ENCODE measurements around the gene BPIFA1. TPM values are rescaled to one million over a fixed set of nuclear protein-coding genes. Genes with fewer than 3 reads are reported as not detected.

The BPIFA1 gene
- not detected in 2 replicates for total RNA-seq (2014; rRNA removed; shearing (Covaris generic); ENCODE audit: low replicate concordance)

DNA sequence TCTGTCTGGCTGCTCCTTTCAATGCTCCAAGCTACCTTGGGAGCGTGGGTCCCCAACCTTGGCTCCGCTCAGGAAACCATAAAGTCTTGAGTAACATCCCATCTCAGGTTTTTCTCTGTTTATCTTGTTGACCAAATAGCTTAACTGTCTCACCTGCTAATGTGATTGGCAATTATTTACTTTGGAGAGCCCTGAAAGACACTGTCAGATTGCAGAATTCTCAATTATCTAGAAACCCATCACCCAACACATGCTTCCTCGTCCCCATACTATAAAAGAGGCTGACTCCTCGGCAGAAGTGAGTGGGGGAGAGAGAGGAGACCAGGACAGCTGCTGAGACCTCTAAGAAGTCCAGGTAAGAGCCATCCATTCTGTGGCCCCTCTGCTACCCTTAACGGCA, at the start of gene BPIFA1:
TSS of gene BPIFA1 (plus strand) at position 301 of the 400 bp plus-strand sequence. CDS start 1,716 bp downstream, outside the sequence.
- no peak for DNase-seq

DNA sequence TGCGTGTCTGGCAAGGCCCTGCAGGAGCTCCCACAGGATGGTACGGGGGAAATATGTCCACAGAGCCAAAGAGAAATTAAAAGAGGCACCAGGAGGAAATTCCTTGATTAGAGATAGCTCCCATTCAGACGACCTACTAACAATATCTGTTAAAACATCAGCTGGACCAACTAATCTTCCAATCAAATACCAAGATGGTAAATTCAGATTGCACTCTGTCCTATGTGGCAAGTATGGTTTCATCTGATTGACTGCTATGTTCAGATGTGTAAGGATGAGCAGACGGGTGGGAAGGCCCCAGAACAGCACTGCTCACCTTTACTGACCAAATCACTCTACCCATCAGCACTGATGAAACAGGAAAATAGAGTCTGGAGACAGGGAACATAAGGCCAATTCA, 48.3 kb upstream of the BPIFA1 start:
- no peak overlapping the region for H3K4me3 ChIP-seq (ENCODE audit: low read length)
- no peak for DNase-seq
- no peaks in the 10 kb centered on the region; the same call in 1 of the 2 replicates for H3K9me3 ChIP-seq (ENCODE audit: low read length)
- no peak overlapping the region for H3K9ac ChIP-seq (ENCODE audit: low read length)
- no peaks in the 10 kb centered on the region for H3K36me3 ChIP-seq (ENCODE audit: insufficient read depth, low read length)
- no peaks in the 10 kb centered on the region for H4K20me1 ChIP-seq (ENCODE audit: insufficient read depth, low read depth, low read length)
- no peaks in the 10 kb centered on the region for H3K4me1 ChIP-seq (ENCODE audit: low read length)
- H3K9me2 ChIP-seq (replicated peaks; ENCODE audit: insufficient read depth, low read length) = no peaks in the 10 kb centered on the region
- no peaks in the 10 kb centered on the region for H3K27me3 ChIP-seq (ENCODE audit: low read length)
- H3K4me2 ChIP-seq (ENCODE audit: low read depth, low read length, poor library complexity, severe bottlenecking) = no peak overlapping the region
- no peak overlapping the region for H3K27ac ChIP-seq (ENCODE audit: low read length)
- no peak overlapping the region for H2AFZ ChIP-seq (ENCODE audit: low read length)
- no peaks in the 10 kb centered on the region for H3K79me2 ChIP-seq (ENCODE audit: low read length)

More for the DNA sequence above, at the start of gene BPIFA1:
- Histone ChIP-seq H3K36me3 (ENCODE audit: insufficient read depth, low read length) (no peaks in the 10 kb centered on the region), H3K9me2 (replicated peaks; ENCODE audit: insufficient read depth, low read length) (no peaks in the 10 kb centered on the region), H3K27me3 (ENCODE audit: low read length) (no peaks in the 10 kb centered on the region), H3K79me2 (ENCODE audit: low read length) (no peaks in the 10 kb centered on the region), H3K4me1 (ENCODE audit: low read length) (no peaks in the 10 kb centered on the region), H3K4me3 (ENCODE audit: low read length) (no peak within 1 kb of the TSS), H3K9me3 (ENCODE audit: low read length) (no peaks in the 10 kb centered on the region), H3K9ac (ENCODE audit: low read length) (no peak within 1 kb of the TSS), H3K27ac (ENCODE audit: low read length) (no peak within 1 kb of the TSS), H4K20me1 (ENCODE audit: insufficient read depth, low read depth, low read length) (no peaks in the 10 kb centered on the region), H3K4me2 (ENCODE audit: low read depth, low read length, poor library complexity, severe bottlenecking) (no peak within 1 kb of the TSS), H2AFZ (ENCODE audit: low read length) (no peak within 1 kb of the TSS)

DNA sequence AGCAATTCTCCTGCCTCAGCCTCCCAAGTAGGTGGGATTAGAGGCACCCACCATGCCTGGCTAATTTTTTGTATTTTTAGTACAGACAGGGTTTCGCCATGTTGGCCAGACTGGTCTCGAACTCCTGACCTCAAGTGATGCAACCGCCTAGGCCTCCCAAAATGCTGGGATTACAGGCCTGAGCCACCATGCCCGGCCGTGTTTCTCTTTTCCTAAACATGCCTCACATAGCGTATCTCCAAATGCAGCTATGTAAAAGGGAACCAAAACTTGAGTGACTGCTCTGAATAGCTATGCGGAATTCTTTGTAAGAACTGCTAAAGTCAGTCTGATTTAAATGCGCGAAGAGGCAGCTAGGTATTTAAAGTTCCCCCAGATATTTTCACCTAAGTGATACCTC, 47.4 kb upstream of the BPIFA1 start:
- no peaks in the 10 kb centered on the region for H4K20me1 ChIP-seq (ENCODE audit: insufficient read depth, low read depth, low read length)
- no peaks in the 10 kb centered on the region for H3K36me3 ChIP-seq (ENCODE audit: insufficient read depth, low read length)
- H3K79me2 ChIP-seq (ENCODE audit: low read length) = no peaks in the 10 kb centered on the region
- no peak overlapping the region for H3K4me2 ChIP-seq (ENCODE audit: low read depth, low read length, poor library complexity, severe bottlenecking)
- no peak overlapping the region for H3K4me3 ChIP-seq (ENCODE audit: low read length)
- no peaks in the 10 kb centered on the region for H3K4me1 ChIP-seq (ENCODE audit: low read length)
- H3K9me3 ChIP-seq (ENCODE audit: low read length) = no peaks in the 10 kb centered on the region; the same call in 1 of the 2 replicates
- H3K9me2 ChIP-seq (replicated peaks; ENCODE audit: insufficient read depth, low read length) = no peaks in the 10 kb centered on the region
- H3K27ac ChIP-seq (ENCODE audit: low read length) = no peak overlapping the region
- DNase-seq = no peak
- no peaks in the 10 kb centered on the region for H3K27me3 ChIP-seq (ENCODE audit: low read length)
- no peak overlapping the region for H3K9ac ChIP-seq (ENCODE audit: low read length)
- no peak overlapping the region for H2AFZ ChIP-seq (ENCODE audit: low read length)

DNA sequence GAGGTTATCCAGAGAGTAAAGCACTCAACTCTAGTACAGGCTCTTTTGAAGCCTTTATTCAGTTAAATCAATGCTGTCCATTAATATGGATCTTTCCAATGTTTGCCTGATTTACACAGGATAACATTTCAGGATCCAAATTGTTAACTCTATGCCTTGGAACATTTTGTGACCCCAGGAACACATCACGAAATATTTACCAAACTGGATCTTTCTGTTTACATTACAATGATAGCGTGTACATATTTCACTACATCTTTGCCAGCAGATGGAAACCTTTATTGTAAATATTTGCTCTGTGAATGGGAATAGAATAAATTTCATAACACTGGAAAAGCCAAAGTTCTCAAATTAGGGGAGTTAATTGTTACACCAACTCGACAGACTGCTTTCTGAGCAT, 44.3 kb upstream of the BPIFA1 start:
- DNase-seq = no peak
- no peaks in the 10 kb centered on the region for H3K27me3 ChIP-seq (ENCODE audit: low read length)
- H4K20me1 ChIP-seq (ENCODE audit: insufficient read depth, low read depth, low read length) = no peaks in the 10 kb centered on the region
- no peaks in the 10 kb centered on the region for H3K79me2 ChIP-seq (ENCODE audit: low read length)
- H3K9me2 ChIP-seq (replicated peaks; ENCODE audit: insufficient read depth, low read length) = no peaks in the 10 kb centered on the region
- no peak overlapping the region for H2AFZ ChIP-seq (ENCODE audit: low read length)
- H3K4me1 ChIP-seq (ENCODE audit: low read length) = no peaks in the 10 kb centered on the region
- H3K4me2 ChIP-seq (ENCODE audit: low read depth, low read length, poor library complexity, severe bottlenecking) = no peak overlapping the region
- no peaks in the 10 kb centered on the region for H3K36me3 ChIP-seq (ENCODE audit: insufficient read depth, low read length)
- no peak overlapping the region for H3K9ac ChIP-seq (ENCODE audit: low read length)
- H3K9me3 ChIP-seq (ENCODE audit: low read length) = no peaks in the 10 kb centered on the region
- H3K27ac ChIP-seq (ENCODE audit: low read length) = no peak overlapping the region
- no peak overlapping the region for H3K4me3 ChIP-seq (ENCODE audit: low read length)

DNA sequence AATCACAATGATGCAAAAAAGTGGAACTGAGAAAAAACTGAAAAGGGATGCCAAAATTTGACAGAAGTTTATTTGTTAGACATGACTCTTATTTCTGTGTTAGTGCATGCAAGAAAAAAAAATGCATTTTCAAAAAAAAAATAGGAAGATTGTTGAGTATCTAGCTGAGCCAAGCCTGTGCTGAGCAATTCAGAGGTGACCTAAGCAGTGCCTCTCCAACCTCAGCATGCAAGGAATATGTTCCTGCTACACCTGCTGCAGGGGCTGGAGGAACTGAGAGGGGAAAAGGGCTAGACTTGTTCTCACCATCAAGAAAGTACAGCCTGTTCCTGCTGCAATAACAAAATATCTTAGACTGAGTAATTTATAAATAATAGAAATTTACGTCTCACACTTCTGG, 43.8 kb upstream of the BPIFA1 start:
- H3K9ac ChIP-seq (ENCODE audit: low read length) = no peak overlapping the region
- no peaks in the 10 kb centered on the region for H3K9me2 ChIP-seq (replicated peaks; ENCODE audit: insufficient read depth, low read length)
- no peaks in the 10 kb centered on the region for H3K9me3 ChIP-seq (ENCODE audit: low read length)
- no peak overlapping the region for H3K4me3 ChIP-seq (ENCODE audit: low read length)
- no peak overlapping the region for H3K4me2 ChIP-seq (ENCODE audit: low read depth, low read length, poor library complexity, severe bottlenecking)
- H2AFZ ChIP-seq (ENCODE audit: low read length) = no peak overlapping the region
- no peaks in the 10 kb centered on the region for H3K79me2 ChIP-seq (ENCODE audit: low read length)
- H3K4me1 ChIP-seq (ENCODE audit: low read length) = no peaks in the 10 kb centered on the region
- no peaks in the 10 kb centered on the region for H4K20me1 ChIP-seq (ENCODE audit: insufficient read depth, low read depth, low read length)
- no peak for DNase-seq
- no peaks in the 10 kb centered on the region for H3K27me3 ChIP-seq (ENCODE audit: low read length)
- H3K36me3 ChIP-seq (ENCODE audit: insufficient read depth, low read length) = no peaks in the 10 kb centered on the region
- no peak overlapping the region for H3K27ac ChIP-seq (ENCODE audit: low read length)

- DNase-seq = no peak
- no peaks in the 10 kb centered on the region for H3K9me2 ChIP-seq (replicated peaks; ENCODE audit: insufficient read depth, low read length)
These were observed 42.8 kb upstream of the BPIFA1 start for GRCh38 chr20:33192912-33193501.

GRCh38 chr20:33199026-33199425, 36.8 kb upstream of the BPIFA1 start:
- H3K9me3 ChIP-seq (ENCODE audit: low read length) = no peaks in the 10 kb centered on the region
- H3K36me3 ChIP-seq (ENCODE audit: insufficient read depth, low read length) = no peaks in the 10 kb centered on the region
- H3K27ac ChIP-seq (ENCODE audit: low read length) = no peak overlapping the region
- H3K4me2 ChIP-seq (ENCODE audit: low read depth, low read length, poor library complexity, severe bottlenecking) = no peak overlapping the region
- no peak overlapping the region for H2AFZ ChIP-seq (ENCODE audit: low read length)
- no peaks in the 10 kb centered on the region for H3K27me3 ChIP-seq (ENCODE audit: low read length)
- no peaks in the 10 kb centered on the region for H4K20me1 ChIP-seq (ENCODE audit: insufficient read depth, low read depth, low read length)
- DNase-seq = no peak
- H3K4me3 ChIP-seq (ENCODE audit: low read length) = no peak overlapping the region
- no peaks in the 10 kb centered on the region for H3K79me2 ChIP-seq (ENCODE audit: low read length)
- no peaks in the 10 kb centered on the region for H3K9me2 ChIP-seq (replicated peaks; ENCODE audit: insufficient read depth, low read length)
- no peak overlapping the region for H3K9ac ChIP-seq (ENCODE audit: low read length)
- no peaks in the 10 kb centered on the region for H3K4me1 ChIP-seq (ENCODE audit: low read length)

More at GRCh38 chr20:33192912-33193501, 42.8 kb upstream of the BPIFA1 start:
- no peak overlapping the region for H2AFZ ChIP-seq (ENCODE audit: low read length)
- H4K20me1 ChIP-seq (ENCODE audit: insufficient read depth, low read depth, low read length) = no peaks in the 10 kb centered on the region
- no peak overlapping the region for H3K9ac ChIP-seq (ENCODE audit: low read length)
- H3K9me3 ChIP-seq (ENCODE audit: low read length) = no peaks in the 10 kb centered on the region
- no peak overlapping the region for H3K27ac ChIP-seq (ENCODE audit: low read length)
- no peaks in the 10 kb centered on the region for H3K36me3 ChIP-seq (ENCODE audit: insufficient read depth, low read length)
- no peaks in the 10 kb centered on the region for H3K4me1 ChIP-seq (ENCODE audit: low read length)
- no peaks in the 10 kb centered on the region for H3K79me2 ChIP-seq (ENCODE audit: low read length)
- no peaks in the 10 kb centered on the region for H3K27me3 ChIP-seq (ENCODE audit: low read length)
- H3K4me3 ChIP-seq (ENCODE audit: low read length) = no peak overlapping the region
- no peak overlapping the region for H3K4me2 ChIP-seq (ENCODE audit: low read depth, low read length, poor library complexity, severe bottlenecking)

- no peaks in the 10 kb centered on the region for H3K9me2 ChIP-seq (replicated peaks; ENCODE audit: insufficient read depth, low read length)
- H4K20me1 ChIP-seq (ENCODE audit: insufficient read depth, low read depth, low read length) = no peaks in the 10 kb centered on the region
- H3K4me3 ChIP-seq (ENCODE audit: low read length) = no peak overlapping the region
- H2AFZ ChIP-seq (ENCODE audit: low read length) = no peak overlapping the region
- no peaks in the 10 kb centered on the region for H3K27me3 ChIP-seq (ENCODE audit: low read length)
- H3K36me3 ChIP-seq (ENCODE audit: insufficient read depth, low read length) = no peaks in the 10 kb centered on the region
- no peak overlapping the region for H3K4me2 ChIP-seq (ENCODE audit: low read depth, low read length, poor library complexity, severe bottlenecking)
- DNase-seq = no peak
- H3K27ac ChIP-seq (ENCODE audit: low read length) = no peak overlapping the region
- H3K79me2 ChIP-seq (ENCODE audit: low read length) = no peaks in the 10 kb centered on the region
- no peak overlapping the region for H3K9ac ChIP-seq (ENCODE audit: low read length)
- no peaks in the 10 kb centered on the region for H3K9me3 ChIP-seq (ENCODE audit: low read length)
- H3K4me1 ChIP-seq (ENCODE audit: low read length) = no peaks in the 10 kb centered on the region
These were observed 33.3 kb upstream of the BPIFA1 start for GRCh38 chr20:33202451-33202850.

Measured in Karpas-422 (cell line).